ENCODE data around the gene HYI. TPM values are rescaled to one million over a fixed set of nuclear protein-coding genes. Genes with fewer than 3 reads are reported as not detected.
"Not testable (repeated sequence)": the region's sequence is repeated elsewhere in the genome, so short reads cannot be mapped to it uniquely, and the experiment has no call there.

HYI gene
- total RNA-seq, 1 donor from 2014 or later: 135 TPM

GRCh38 chr1:43464681-43465504, 11.2 kb upstream of the HYI start:
- H3K4me3 ChIP-seq (ENCODE audit: low read depth, low read length): no peak overlapping the region
- DNase-seq (ENCODE audit: low read depth): no peak
- TF ChIP-seq CTCF (conservative IDR thresholded peaks at IDR 0.05; ENCODE audit: low read depth, low read length): no peak

- TF ChIP-seq CTCF (conservative IDR thresholded peaks at IDR 0.05; ENCODE audit: low read depth, low read length): no peak
- H3K4me3 ChIP-seq (ENCODE audit: low read depth, low read length): no peak overlapping the region
- no peak for DNase-seq (ENCODE audit: low read depth)
Observed at GRCh38 chr1:43463479-43463878, 9.7 kb upstream of the HYI start.

- no peak for DNase-seq (ENCODE audit: low read depth)
- TF ChIP-seq CTCF (conservative IDR thresholded peaks at IDR 0.05; ENCODE audit: low read depth, low read length): no peak
- H3K4me3 ChIP-seq (ENCODE audit: low read depth, low read length): no peak overlapping the region
Observed at GRCh38 chr1:43460988-43461693, 7.4 kb upstream of the HYI start.

- H3K4me3 ChIP-seq (ENCODE audit: low read depth, low read length); DNase-seq (ENCODE audit: low read depth): not testable (repeated sequence)
Observed at GRCh38 chr1:43458379-43458778, 4.6 kb upstream of the HYI start.

- no peak for TF ChIP-seq CTCF (conservative IDR thresholded peaks at IDR 0.05; ENCODE audit: low read depth, low read length)
- DNase-seq (ENCODE audit: low read depth): no peak
- H3K4me3 ChIP-seq (ENCODE audit: low read depth, low read length): no peak overlapping the region
Observed at GRCh38 chr1:43455213-43455889, 1.6 kb upstream of the HYI start.

GRCh38 chr1:43454270-43455011, 710 bp upstream of the HYI start:
- H3K4me3 ChIP-seq (ENCODE audit: low read depth, low read length): peak overlapping the region; percentile 50
- no peak for TF ChIP-seq CTCF (conservative IDR thresholded peaks at IDR 0.05; ENCODE audit: low read depth, low read length)
- peak; percentile 54 for DNase-seq (ENCODE audit: low read depth)

Measured in epithelial cell of proximal tubule (primary cell).